PC-9 (cell line): ENCODE data around the gene RNASEL.

Experiments used
- CTCF ChIP-seq: fragments of 200-600 bp; sonication (generic); conservative IDR thresholded peaks from 2 replicates; pipeline ENCODE4 v1.6.1; 2017; ENCODE audit warnings: mixed run types, antibody characterized with exemption, mild to moderate bottlenecking, moderate library complexity
- EZH2 ChIP-seq: fragments of 200-600 bp; sonication (generic); IDR thresholded peaks from 2 replicates; pipeline ENCODE4 v1.8.0; 2017; ENCODE audit warnings: antibody characterized with exemption, low read depth

- no peak for TF ChIP-seq CTCF
- no peak for TF ChIP-seq EZH2
These were observed 46.8 kb upstream of the RNASEL start for GRCh38 chr1:182635871-182636270.
